Fibroblast of skin of left quadriceps (primary cell): ENCODE measurements around the gene CRIM1.

Experiments
- DNase-seq, 2 experiments: peaks; one replicate each; pipeline ENCODE4 v3.0.0-alpha.2; 2013; ENCODE audit warnings: low read depth in 2 of 2

CRIM1 gene

GRCh38 chr2:36373149-36373926, 17.8 kb downstream of the CRIM1 start:
- no peak for DNase-seq

GRCh38 chr2:36374585-36374984, 19.0 kb downstream of the CRIM1 start:
- DNase-seq = no peak

- DNase-seq = peak; percentile 61
These were observed 20.8 kb downstream of the CRIM1 start for GRCh38 chr2:36376319-36376765.

GRCh38 chr2:36376992-36377738, 21.6 kb downstream of the CRIM1 start:
- no peak for DNase-seq

GRCh38 chr2:36379710-36380448, 24.3 kb downstream of the CRIM1 start:
- DNase-seq = peak; percentile 73 to 74

- no peak for DNase-seq
These were observed 25.3 kb downstream of the CRIM1 start for GRCh38 chr2:36380624-36381481.

GRCh38 chr2:36381993-36382392, 26.4 kb downstream of the CRIM1 start:
- DNase-seq = no peak

GRCh38 chr2:36382472-36382871, 26.9 kb downstream of the CRIM1 start:
- DNase-seq = no peak

- DNase-seq = no peak
These were observed 28.1 kb downstream of the CRIM1 start for GRCh38 chr2:36383726-36384125.

GRCh38 chr2:36384454-36384853, 28.9 kb downstream of the CRIM1 start:
- DNase-seq = no peak

GRCh38 chr2:36385603-36386002, 30.0 kb downstream of the CRIM1 start:
- DNase-seq = no peak

- DNase-seq = no peak
These were observed 31.8 kb downstream of the CRIM1 start for GRCh38 chr2:36387258-36387916.

- no peak for DNase-seq
These were observed 32.9 kb downstream of the CRIM1 start for GRCh38 chr2:36388472-36388871.

GRCh38 chr2:36389091-36389564, 33.5 kb downstream of the CRIM1 start:
- peak; percentile 42 to 46 for DNase-seq

GRCh38 chr2:36389577-36389976, 34.0 kb downstream of the CRIM1 start:
- DNase-seq = no peak

GRCh38 chr2:36392571-36393255, 37.1 kb downstream of the CRIM1 start:
- DNase-seq = no peak

- DNase-seq = no peak
These were observed 38.2 kb downstream of the CRIM1 start for GRCh38 chr2:36393738-36394256.

- no peak for DNase-seq
These were observed 39.2 kb downstream of the CRIM1 start for GRCh38 chr2:36394804-36395203.

GRCh38 chr2:36395866-36396265, 40.3 kb downstream of the CRIM1 start:
- no peak for DNase-seq
